ENCODE data around the gene SLC19A2. TPM values are rescaled to one million over a fixed set of nuclear protein-coding genes. Genes with fewer than 3 reads are reported as not detected.

The SLC19A2 gene
- total and polyA plus RNA-seq, 2 of the 13 experiments (the other 11 are each of a cell fraction or from before 2014, with no cell fraction given) = 30.4 to 56.0 TPM

DNA sequence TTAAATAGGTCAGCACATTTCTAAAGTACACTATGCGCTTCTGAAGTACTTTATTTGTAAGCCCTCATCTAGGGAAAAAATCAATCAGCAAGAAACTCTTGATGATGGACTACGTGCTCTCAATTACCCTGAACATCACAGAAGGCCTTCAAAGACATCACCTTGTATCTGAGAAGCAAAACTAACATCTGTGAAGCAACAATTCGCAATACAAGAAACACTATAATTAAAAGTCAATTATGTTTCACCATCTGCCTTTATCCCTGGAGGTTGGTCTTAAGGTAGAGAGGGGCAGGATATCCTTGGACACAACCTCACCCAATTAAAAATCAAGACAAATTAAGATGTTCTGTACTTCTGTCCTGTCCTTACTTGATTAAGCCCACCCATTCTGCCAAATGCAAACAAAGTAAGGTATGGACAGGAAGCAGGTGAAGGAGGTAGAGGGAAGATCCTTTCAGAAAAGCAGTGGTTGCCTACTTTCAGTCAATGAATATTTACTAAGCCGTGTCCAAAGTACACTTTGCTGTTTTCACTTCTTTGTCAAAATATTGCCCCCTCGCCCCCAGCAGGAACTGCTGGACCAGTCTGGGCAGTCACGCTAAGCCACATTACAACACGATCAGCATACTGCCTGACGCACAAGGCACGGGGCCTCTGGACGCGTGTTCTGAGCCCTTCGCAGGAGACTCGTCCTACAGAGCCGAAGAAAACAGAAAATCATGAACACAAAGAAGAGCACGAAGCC lies 887 bp downstream of the SLC19A2 start (continued):
- TF ChIP-seq, protein P1, sequence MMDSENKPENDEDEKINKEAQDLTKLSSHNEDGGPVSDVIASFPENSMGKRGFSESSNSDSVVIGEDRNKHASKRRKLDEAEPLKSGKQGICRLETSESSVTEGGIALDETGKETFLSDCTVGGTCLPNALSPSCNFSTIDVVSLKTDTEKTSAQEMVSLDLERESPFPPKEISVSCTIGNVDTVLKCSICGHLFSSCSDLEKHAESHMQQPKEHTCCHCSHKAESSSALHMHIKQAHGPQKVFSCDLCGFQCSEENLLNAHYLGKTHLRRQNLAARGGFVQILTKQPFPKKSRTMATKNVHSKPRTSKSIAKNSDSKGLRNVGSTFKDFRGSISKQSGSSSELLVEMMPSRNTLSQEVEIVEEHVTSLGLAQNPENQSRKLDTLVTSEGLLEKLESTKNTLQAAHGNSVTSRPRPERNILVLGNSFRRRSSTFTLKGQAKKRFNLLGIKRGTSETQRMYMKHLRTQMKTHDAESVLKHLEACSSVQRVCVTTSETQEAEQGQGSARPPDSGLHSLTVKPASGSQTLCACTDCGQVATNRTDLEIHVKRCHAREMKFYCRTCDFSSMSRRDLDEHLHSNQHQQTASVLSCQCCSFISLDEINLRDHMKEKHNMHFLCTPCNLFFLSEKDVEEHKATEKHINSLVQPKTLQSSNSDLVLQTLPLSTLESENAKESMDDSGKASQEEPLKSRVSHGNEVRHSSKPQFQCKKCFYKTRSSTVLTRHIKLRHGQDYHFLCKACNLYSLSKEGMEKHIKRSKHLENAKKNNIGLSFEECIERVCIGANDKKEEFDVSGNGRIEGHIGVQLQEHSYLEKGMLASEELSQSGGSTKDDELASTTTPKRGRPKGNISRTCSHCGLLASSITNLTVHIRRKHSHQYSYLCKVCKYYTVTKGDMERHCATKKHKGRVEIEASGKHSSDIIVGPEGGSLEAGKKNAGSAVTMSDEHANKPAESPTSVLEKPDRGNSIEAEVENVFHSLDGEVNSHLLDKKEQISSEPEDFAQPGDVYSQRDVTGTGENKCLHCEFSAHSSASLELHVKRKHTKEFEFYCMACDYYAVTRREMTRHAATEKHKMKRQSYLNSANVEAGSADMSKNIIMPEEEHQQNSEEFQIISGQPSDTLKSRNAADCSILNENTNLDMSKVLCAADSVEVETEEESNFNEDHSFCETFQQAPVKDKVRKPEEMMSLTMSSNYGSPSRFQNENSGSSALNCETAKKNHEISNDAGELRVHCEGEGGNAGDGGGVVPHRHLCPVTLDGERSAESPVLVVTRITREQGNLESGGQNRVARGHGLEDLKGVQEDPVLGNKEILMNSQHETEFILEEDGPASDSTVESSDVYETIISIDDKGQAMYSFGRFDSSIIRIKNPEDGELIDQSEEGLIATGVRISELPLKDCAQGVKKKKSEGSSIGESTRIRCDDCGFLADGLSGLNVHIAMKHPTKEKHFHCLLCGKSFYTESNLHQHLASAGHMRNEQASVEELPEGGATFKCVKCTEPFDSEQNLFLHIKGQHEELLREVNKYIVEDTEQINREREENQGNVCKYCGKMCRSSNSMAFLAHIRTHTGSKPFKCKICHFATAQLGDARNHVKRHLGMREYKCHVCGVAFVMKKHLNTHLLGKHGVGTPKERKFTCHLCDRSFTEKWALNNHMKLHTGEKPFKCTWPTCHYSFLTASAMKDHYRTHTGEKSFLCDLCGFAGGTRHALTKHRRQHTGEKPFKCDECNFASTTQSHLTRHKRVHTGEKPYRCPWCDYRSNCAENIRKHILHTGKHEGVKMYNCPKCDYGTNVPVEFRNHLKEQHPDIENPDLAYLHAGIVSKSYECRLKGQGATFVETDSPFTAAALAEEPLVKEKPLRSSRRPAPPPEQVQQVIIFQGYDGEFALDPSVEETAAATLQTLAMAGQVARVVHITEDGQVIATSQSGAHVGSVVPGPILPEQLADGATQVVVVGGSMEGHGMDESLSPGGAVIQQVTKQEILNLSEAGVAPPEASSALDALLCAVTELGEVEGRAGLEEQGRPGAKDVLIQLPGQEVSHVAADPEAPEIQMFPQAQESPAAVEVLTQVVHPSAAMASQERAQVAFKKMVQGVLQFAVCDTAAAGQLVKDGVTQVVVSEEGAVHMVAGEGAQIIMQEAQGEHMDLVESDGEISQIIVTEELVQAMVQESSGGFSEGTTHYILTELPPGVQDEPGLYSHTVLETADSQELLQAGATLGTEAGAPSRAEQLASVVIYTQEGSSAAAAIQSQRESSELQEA (CRISPR knock-in tag; IDR thresholded peaks at IDR 0.05; ENCODE audit: not compliant biosample characterization) = no peak
- TF ChIP-seq MED8 (CRISPR knock-in tag; IDR thresholded peaks at IDR 0.05; ENCODE audit: insufficient replicate concordance) (peak; percentile 50), NFRKB (IDR thresholded peaks at IDR 0.05) (no peak), TBX3 (IDR thresholded peaks at IDR 0.05; ENCODE audit: borderline replicate concordance) (no peak), ZSCAN30 (CRISPR knock-in tag; IDR thresholded peaks at IDR 0.05) (no peak), NR2F2 (IDR thresholded peaks at IDR 0.05; ENCODE audit: borderline replicate concordance, low read depth) (peak; percentile 13; the same call in 1 of the 2 replicates), ZBTB7B (CRISPR knock-in tag; IDR thresholded peaks at IDR 0.05) (peak; percentile 84; the same call in 1 of the 2 replicates), CBX1 (IDR thresholded peaks at IDR 0.05; ENCODE audit: low read depth) (no peak), SRSF4 (IDR thresholded peaks at IDR 0.05; ENCODE audit: low read depth, low read length, poor library complexity, severe bottlenecking) (no peak), ZBTB3 (CRISPR knock-in tag; IDR thresholded peaks at IDR 0.05; ENCODE audit: borderline replicate concordance, low read depth) (no peak; the same call in 1 of the 2 replicates), RCOR2 (CRISPR knock-in tag; IDR thresholded peaks at IDR 0.05) (0 out of 2 replicates have a peak, but pooled peaks have one; percentile 38), YEATS2 (CRISPR knock-in tag; IDR thresholded peaks at IDR 0.05; ENCODE audit: borderline replicate concordance) (no peak; the same call in 1 of the 2 replicates), SMAD3 (CRISPR knock-in tag; IDR thresholded peaks at IDR 0.05) (peak; percentile 59; the same call in 1 of the 2 replicates)
- TF ChIP-seq, protein P2, sequence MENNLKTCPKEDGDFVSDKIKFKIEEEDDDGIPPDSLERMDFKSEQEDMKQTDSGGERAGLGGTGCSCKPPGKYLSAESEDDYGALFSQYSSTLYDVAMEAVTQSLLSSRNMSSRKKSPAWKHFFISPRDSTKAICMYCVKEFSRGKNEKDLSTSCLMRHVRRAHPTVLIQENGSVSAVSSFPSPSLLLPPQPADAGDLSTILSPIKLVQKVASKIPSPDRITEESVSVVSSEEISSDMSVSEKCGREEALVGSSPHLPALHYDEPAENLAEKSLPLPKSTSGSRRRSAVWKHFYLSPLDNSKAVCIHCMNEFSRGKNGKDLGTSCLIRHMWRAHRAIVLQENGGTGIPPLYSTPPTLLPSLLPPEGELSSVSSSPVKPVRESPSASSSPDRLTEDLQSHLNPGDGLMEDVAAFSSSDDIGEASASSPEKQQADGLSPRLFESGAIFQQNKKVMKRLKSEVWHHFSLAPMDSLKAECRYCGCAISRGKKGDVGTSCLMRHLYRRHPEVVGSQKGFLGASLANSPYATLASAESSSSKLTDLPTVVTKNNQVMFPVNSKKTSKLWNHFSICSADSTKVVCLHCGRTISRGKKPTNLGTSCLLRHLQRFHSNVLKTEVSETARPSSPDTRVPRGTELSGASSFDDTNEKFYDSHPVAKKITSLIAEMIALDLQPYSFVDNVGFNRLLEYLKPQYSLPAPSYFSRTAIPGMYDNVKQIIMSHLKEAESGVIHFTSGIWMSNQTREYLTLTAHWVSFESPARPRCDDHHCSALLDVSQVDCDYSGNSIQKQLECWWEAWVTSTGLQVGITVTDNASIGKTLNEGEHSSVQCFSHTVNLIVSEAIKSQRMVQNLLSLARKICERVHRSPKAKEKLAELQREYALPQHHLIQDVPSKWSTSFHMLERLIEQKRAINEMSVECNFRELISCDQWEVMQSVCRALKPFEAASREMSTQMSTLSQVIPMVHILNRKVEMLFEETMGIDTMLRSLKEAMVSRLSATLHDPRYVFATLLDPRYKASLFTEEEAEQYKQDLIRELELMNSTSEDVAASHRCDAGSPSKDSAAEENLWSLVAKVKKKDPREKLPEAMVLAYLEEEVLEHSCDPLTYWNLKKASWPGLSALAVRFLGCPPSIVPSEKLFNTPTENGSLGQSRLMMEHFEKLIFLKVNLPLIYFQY (CRISPR knock-in tag; IDR thresholded peaks at IDR 0.05; ENCODE audit: borderline replicate concordance) = no peak
- TF ChIP-seq, protein P3, sequence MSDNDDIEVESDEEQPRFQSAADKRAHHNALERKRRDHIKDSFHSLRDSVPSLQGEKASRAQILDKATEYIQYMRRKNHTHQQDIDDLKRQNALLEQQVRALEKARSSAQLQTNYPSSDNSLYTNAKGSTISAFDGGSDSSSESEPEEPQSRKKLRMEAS (IDR thresholded peaks at IDR 0.05) = peak; percentile 95
- TF ChIP-seq, protein P4, sequence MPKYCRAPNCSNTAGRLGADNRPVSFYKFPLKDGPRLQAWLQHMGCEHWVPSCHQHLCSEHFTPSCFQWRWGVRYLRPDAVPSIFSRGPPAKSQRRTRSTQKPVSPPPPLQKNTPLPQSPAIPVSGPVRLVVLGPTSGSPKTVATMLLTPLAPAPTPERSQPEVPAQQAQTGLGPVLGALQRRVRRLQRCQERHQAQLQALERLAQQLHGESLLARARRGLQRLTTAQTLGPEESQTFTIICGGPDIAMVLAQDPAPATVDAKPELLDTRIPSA (CRISPR knock-in tag; IDR thresholded peaks at IDR 0.05; ENCODE audit: borderline replicate concordance) = no peak

All from HepG2 (cell line).